Putamen (tissue), 1 donor: ENCODE results near the gene FAM219A.
A peak's percentile ranks its signal among the peaks of the same experiment; 100 is the strongest.
"Not testable (repeated sequence)": the region's sequence is repeated elsewhere in the genome, so short reads cannot be mapped to it uniquely, and the experiment has no call there.

Source experiments
- DNase-seq: peaks from one replicate; pipeline ENCODE4 v3.0.0-alpha.2; 2016; ENCODE audit warnings: low spot score

The FAM219A gene

DNA sequence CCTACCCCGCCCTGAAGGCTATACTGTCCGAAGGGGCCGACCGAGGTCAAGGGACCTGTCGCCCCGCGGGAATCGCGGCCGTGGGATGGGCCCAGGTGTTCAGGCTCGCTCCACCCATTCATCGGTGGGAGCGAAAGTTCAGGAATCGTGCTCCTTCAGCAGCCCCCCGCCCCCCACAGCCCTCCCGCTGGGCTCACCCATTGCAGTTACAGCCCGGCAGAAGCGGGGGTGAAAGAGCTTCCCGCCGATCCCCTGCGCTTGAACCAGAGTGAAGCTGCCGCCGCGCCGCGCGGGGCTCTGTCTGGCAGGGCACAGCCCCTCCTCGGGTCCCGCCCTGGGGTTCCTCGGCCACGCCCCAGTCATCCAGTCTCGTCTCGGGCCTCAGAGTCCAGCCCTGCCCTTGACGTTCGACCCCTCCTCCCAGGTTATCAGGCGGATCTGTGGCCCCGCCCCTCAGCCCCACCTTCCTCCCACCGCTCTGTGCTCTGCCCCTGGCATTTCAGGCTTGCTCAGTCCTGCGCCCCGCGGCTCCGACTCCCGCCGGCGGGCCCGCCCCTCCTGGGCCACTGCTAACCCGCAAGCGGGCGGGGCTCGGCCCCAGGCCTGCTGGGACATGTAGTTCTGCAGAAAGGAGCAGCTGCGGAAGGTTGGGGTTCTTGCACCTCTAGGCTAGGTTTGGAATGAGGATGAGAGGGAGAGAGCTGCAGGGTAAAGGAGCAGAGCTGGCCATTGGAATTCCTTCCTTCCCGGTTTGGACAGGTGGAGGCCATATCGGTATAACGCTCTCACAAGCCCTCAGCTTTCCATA is 81.6 kb downstream of the FAM219A start, which contains the start of gene MYORG:
Gene MYORG (minus strand): TSS at position 303 of the 808 bp plus-strand sequence. CDS start 3,955 bp downstream, outside the sequence.
- DNase-seq, result peak; percentile 95

DNA sequence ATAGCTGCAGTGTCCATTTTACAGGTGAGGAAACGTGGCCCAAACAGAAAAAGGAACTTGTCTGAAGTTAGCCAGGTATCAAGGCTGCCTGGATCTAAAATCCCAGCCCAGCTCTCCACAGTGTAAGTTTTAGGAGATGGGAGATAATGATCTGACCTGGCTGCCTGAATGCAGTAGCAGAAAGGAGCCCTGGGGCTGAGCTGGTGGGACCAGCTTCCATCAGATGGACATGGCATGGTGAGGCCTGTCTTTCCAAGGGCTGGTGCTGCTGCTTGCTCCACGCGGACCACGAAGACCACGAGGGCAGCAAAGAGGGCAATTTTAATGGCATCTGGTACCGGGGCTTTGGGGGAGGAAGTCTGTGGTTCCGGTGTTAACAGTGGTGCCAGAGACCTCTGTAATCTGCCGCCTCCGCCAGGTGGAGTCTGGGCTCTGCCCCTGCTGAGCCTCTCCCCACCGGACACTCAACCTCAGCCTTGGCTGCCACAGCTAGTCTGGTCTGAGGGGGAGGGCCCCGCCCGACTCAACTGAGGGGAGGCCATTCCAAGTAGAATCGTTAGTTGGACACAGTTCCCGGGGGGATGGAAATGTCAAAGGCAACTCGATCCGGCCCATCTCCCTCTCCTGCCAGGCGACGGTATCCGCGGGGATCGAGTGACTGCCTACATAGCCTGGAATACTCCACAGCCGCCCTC is 82.3 kb downstream of the FAM219A start:
- DNase-seq, result no peak

GRCh38 chr9:34374905-34375552 is 83.3 kb downstream of the FAM219A start:
- DNase-seq, result no peak

- DNase-seq, result no peak
These were observed 84.0 kb downstream of the FAM219A start for GRCh38 chr9:34374339-34374738.

DNA sequence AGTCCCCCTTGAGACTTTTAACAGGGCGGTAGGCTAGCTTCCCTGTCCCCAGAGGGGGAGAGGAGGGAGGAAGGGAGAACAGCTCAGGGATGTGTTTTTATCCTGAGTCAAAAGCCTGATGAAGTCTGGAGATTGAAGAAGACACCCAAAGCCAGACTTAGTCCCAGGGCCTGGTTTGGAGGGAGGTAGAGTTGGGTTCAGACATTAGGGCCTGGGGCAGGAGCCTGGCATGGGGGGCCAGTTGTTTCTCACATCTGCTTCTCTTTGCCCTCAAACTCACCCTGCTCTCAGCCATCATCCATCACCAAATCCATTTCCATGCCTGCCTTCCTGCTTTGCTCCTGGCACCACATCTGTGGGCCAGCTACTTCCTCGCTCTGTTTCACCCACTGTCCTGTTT is 84.6 kb downstream of the FAM219A start:
- DNase-seq, result no peak

DNA sequence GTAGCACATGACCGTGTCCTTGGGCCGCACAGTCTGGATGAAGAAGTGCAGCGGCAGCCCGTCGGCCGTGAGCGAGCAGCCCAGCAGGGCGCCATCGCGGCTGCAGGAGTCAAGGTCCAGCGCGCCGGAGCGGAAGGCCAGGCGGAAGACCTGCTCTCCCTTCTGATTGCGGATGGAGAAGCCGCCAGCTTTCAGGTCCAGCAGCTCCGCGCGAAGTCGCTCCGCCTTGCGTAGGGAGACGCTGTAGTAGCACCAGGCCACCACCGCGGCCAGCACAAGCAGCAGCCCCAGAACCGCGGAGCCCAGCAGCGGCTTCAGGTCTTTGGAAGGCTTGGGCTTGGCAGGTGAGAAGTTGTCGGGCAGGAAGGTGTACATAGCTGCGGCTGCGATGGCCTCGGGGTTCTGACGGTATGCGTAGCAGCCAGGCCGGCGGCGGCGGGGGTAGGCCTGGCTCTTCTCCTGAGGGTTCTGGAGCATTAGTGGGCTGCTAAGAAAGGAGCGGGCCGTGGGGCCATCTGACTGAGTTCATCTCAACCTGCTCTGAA is 85.8 kb downstream of the FAM219A start:
- no peak for DNase-seq

- no peak for DNase-seq
These were observed 86.4 kb downstream of the FAM219A start for GRCh38 chr9:34371886-34372466.

DNA sequence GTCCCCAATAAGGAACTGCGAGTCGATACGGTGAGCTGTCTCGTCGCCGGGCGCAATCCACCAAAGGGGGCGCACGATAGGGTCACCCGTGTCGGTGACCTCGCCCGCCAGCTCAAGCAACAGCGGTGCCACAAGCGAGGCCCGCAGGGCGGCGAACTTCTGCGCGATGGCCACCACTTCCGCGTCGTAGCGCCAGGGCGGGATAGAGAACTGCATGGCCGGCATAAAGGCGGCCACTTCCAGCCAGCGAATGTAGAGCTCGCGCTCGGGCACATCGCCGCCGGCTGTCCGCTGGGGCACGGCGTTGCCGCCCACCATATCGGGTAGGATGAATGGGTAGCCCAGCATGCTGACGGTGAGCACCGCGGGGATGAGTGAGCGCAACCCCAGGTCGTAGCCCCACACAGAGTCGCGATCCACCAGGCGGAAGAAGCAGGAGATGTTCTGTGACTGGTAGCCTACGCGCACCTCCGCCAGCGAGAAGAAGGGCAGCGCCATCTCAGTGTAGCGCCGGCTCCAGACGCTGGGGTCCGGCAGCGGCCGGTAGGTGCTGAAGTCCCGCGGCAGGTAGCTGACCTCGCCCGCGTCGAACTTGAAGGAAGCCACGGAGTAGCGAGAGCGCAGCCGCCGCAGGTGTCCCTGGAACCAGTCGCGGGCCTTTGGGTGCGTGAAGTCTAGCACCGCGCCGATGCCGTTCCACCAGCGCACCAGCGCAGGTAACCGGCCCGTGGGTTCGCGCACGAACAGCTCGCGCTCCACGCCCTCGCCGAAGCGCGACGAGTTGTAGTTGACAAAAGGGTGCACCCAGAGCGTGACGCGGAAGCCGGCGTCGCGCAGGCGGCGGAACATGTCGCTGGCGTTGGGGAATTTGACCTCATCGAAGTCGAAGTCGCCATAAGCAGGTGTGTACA is 87.1 kb downstream of the FAM219A start:
- no peak for DNase-seq

DNA sequence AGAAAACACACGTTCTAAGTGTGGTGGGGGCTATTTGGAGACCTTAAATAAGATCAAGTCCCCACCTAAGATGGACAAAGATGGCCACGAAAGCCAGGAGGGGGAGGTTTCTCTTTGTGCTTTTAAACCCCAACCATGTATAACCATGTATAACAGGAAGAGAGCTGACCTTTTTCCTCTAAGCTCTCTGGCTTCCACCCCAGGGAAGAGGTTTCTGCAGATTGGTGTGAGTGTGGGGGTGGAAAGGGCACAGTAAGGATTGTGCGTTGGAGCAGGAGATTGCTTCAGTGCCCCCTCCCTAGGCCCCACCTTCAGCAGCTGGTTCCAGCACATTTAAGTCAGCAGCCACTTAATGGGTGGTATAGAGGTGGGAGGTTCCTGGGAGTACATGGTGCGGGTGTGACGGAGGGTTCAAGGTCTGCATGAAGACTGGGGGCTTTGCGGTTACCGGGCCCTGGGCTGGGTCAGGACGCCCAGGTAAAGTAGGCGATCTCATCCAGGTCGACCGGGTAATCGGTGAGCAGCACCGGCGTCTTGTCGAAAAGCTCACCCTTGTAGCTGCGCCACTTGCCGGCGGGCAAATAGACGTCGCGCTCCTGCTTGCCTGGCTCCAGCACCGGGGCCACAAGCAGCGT is 87.9 kb downstream of the FAM219A start:
- no peak for DNase-seq

DNA sequence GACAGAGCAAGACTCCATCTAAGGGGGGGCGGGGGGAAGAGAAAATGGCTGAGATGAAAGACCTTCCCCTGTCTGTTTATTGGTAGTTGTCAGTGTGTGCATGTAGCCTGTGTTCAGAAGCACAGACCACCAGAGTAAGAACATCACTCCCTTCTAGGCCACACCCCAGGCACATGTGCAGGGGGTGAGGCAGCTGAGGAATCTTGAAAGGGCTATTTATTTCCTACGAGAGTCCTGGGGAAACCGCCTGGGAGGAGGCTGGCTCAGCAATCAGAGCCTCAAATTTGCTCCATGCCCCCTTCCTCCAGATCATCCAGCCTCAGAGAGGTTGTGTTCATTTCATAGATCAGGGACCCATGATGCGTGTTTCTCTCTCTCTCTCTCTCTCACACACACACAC is 88.7 kb downstream of the FAM219A start:
- no peak for DNase-seq

- DNase-seq, result not testable (repeated sequence)
These were observed 89.6 kb downstream of the FAM219A start for GRCh38 chr9:34368796-34369195.

DNA sequence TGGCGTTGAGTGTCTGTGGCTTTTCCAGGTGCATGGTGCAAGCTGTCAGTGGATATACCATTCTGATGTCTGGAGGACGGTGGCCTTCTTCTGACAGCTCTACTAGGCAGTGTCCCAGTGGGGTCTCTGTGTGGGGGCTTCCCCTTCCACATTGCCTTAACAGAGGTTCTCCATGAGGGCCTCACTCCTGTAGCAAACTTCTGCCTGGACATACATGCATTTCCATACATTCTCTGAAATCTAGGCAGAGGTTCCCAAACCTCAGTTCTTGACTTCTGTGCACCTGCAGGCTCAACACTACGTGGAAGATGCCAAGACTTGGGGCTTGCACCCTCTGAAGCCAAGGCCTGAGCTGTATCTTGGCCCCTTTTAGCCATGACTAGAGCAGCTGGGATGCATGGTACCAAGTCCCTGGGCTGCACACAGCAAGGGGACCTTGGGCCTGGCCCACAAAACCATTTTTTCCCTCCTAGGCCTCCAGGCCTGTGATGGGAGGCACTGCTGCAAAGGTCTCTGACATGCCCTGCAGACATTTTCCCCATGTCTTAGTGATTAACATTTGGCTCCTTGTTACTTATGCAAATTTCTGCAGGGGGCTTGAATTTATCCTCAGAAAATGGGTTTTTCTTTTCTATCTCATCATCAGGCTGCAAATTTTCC is 90.5 kb downstream of the FAM219A start:
- DNase-seq, result not testable (repeated sequence)

GRCh38 chr9:34366365-34366764 is 92.0 kb downstream of the FAM219A start:
- no peak for DNase-seq

DNA sequence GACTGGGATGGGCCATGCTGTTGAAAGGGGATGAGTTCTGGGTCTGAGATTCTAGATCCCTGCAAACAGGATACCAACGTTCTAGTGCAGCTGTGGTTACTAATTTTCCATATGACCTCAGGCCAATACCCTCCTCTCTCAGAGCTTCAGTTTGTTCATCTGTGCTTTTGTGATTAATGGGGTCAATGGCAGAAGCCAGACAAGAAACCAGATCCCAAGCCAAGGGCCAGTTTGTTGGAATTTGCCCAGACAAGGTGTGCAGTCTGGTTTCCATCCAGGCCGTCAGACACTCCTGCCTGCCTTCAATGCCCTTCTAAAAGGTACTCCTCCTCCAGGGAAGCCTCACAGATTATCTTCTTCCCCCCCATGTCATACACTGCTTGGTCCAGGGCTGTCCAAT is 93.1 kb downstream of the FAM219A start:
- no peak for DNase-seq

DNA sequence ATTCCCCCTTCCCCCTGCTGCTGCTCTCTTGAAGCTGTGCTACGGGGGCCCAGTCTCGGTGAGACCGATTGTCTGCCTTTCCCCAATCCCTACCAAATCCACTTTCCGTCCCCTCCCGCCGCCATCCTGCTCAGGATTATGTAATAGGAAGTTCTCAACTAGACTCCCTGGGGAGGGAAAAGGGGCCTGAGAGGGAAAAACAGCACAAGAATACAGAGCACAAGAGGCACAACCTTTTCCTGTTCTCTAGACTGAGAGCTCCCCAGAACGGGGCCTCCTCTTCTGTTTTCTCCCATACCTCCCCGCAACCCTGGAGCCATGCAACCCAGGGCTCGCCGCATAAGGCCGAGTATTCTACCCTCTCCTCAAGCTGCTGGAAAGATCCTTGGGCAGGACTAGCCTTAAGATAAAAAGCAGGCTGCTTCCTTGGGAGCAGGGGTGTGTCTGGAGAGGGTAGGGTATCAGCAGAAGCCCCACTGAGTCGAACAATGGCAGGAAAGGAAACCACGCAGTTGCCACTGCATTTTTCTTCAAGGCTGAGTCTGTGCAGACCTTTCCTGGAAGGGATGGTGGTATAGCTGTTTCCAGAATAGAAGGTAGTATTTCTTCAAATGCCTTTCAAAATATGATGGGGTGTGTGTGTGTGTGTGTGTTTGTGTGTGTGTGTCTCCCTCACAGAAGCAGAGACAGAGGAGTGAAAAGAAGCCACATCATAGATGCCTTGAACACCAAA is 94.6 kb downstream of the FAM219A start:
- DNase-seq, result no peak

GRCh38 chr9:34362614-34363214 is 95.7 kb downstream of the FAM219A start:
- DNase-seq, result no peak

- DNase-seq, result not testable (repeated sequence)
These were observed 105.4 kb downstream of the FAM219A start for GRCh38 chr9:34352957-34353356.

- DNase-seq, result not testable (repeated sequence)
These were observed 106.2 kb downstream of the FAM219A start for GRCh38 chr9:34352122-34352652.

DNA sequence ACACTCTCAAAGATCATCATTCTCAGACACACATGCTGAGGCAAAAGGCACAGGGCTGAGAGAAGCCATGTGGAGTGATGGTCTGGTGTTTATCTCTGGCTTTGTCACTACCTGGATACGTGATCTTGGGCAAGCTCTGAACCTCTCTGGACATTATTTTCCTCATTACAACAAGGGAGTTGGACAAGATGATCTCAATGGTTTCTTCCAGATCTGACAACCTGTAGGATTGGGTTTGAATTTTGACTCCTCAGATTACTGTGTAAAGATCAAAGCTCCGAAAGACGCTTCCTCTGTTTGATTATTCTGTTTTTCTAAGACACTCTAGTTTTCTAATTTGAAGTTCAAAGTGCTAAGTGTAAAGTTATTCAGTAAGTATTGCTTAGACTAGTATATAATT is 109.0 kb downstream of the FAM219A start:
- DNase-seq, result no peak
